ENCODE data around the gene DLG5.

DLG5 gene

GRCh38 chr10:77794256-77795142, 132.1 kb downstream of the DLG5 start:
- H3K4me3 ChIP-seq (ENCODE audit: control insufficient read depth, low read depth, low read length), result no peak overlapping the region
- DNase-seq (ENCODE audit: low read depth), result no peak
- no peak for TF ChIP-seq CTCF (IDR thresholded peaks at IDR 0.05; ENCODE audit: control insufficient read depth, insufficient read depth, low read depth, low read length, missing control alignments)

DNA sequence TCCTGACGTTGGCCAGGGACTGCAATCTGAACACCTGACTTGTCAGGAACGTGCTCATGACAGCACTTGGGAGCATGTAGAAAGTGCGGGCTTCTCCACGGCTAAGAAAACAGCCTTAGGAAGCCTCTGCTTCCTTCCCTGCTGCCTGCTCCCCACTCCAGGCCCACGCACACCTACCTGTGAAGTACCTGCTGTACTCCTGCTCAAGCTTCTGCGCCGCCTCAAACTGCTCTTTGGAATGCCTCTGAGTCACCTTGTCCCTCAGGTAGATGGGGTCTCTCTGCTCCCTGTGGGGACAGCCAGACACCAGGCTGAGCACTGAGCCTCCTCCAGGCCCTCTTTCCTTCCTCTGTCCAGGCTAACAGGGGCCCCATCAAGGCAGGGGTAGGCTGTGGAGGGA, 132.7 kb downstream of the DLG5 start:
- no peak for DNase-seq (ENCODE audit: low read depth)

GRCh38 chr10:77792155-77792554, 134.4 kb downstream of the DLG5 start:
- no peak for TF ChIP-seq CTCF (IDR thresholded peaks at IDR 0.05; ENCODE audit: control insufficient read depth, insufficient read depth, low read depth, low read length, missing control alignments)
- H3K4me3 ChIP-seq (ENCODE audit: control insufficient read depth, low read depth, low read length), result no peak overlapping the region
- DNase-seq (ENCODE audit: low read depth), result no peak

More for the DNA sequence above, 132.7 kb downstream of the DLG5 start:
- H3K4me3 ChIP-seq (ENCODE audit: control insufficient read depth, low read depth, low read length), result no peak overlapping the region
- no peak for TF ChIP-seq CTCF (IDR thresholded peaks at IDR 0.05; ENCODE audit: control insufficient read depth, insufficient read depth, low read depth, low read length, missing control alignments)

DNA sequence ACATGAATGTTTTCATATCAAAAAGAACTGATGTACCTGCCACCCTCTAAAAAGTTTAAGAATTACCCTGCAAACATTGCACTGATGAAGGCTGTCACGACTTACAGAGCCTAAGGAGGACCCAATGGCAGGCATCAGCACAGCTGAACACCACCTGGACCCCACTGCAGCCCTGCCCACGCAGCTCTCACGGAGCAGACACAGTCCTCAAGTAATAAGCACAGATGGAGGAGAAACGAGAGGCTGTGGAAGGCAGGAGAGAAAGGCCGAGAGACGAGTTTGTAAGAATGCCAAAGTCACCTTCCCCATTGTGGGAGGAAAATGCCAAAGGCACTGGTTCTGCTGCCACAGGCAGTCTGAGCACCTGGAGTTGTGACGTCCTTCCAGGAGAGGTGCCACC, 135.0 kb downstream of the DLG5 start:
- DNase-seq (ENCODE audit: low read depth), result no peak
- no peak overlapping the region for H3K4me3 ChIP-seq (ENCODE audit: control insufficient read depth, low read depth, low read length)
- no peak for TF ChIP-seq CTCF (IDR thresholded peaks at IDR 0.05; ENCODE audit: control insufficient read depth, insufficient read depth, low read depth, low read length, missing control alignments)

DNA sequence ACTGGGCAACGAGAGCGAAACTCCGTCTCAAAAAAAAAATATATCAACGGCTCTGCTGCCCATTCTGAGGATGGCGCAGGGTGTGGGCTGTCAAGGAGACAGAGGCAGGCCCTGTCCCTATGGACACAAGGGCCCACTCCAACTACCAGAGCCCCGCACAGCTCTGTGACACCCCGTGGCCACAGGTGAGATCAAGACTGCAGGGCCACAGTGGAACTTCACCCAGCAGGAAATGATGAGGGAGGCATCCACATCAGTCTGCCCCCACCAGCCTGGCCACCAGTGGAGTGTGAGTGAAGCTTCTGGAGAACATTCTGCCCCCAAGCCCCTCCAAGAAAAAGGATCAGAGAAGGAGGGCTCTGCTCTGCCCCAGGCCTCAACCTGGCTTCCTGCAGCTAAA, 136.7 kb downstream of the DLG5 start:
- TF ChIP-seq CTCF (IDR thresholded peaks at IDR 0.05; ENCODE audit: control insufficient read depth, insufficient read depth, low read depth, low read length, missing control alignments), result no peak
- DNase-seq (ENCODE audit: low read depth), result no peak
- no peak overlapping the region for H3K4me3 ChIP-seq (ENCODE audit: control insufficient read depth, low read depth, low read length)

- no peak for TF ChIP-seq CTCF (IDR thresholded peaks at IDR 0.05; ENCODE audit: control insufficient read depth, insufficient read depth, low read depth, low read length, missing control alignments)
- no peak for DNase-seq (ENCODE audit: low read depth)
- H3K4me3 ChIP-seq (ENCODE audit: control insufficient read depth, low read depth, low read length), result no peak overlapping the region
Observed at GRCh38 chr10:77789016-77789415, 137.5 kb downstream of the DLG5 start.
